ENCODE results near the gene THAP6. TPM values are rescaled to one million over a fixed set of nuclear protein-coding genes. Genes with fewer than 3 reads are reported as not detected.

THAP6 gene
- total RNA-seq, 4 donors from 2014 or later: 11.0 to 21.2 (median 12.8) TPM

GRCh38 chr4:75552452-75552851 lies 38.2 kb downstream of the THAP6 start:
- intact Hi-C loops (cut with DNase I): no loop called here
- Histone ChIP-seq H3K27me3 (peaks cover 0 to 3% (median 0%) of the 10 kb centered on the region in 4 donors), H3K27ac (replicated peaks in 1 of 4) (no peak overlapping the region), H3K36me3 (no peaks in the 10 kb centered on the region), H3K4me3 (no peak overlapping the region), H3K9me3 (no peaks in the 10 kb centered on the region), H3K4me1 (peaks cover 0 to 6% (median 0%) of the 10 kb centered on the region in 4 donors)
- no peak for DNase-seq (ENCODE audit: extremely low spot score)
- TF ChIP-seq CTCF (IDR thresholded peaks at IDR 0.05): no peak
- no peak for TF ChIP-seq EP300 (IDR thresholded peaks at IDR 0.05)
- no peak for TF ChIP-seq POLR2A (IDR thresholded peaks at IDR 0.05; ENCODE audit: low read depth)
- no peak for TF ChIP-seq POLR2AphosphoS5 (IDR thresholded peaks at IDR 0.05)

- 66% methylated on average over 9 of the region's 9 CpGs for WGBS
- intact Hi-C loops (cut with DNase I): no loop called here
- no peak for TF ChIP-seq POLR2A (IDR thresholded peaks at IDR 0.05; ENCODE audit: low read depth)
- no peak for TF ChIP-seq EP300 (IDR thresholded peaks at IDR 0.05)
- TF ChIP-seq POLR2AphosphoS5 (IDR thresholded peaks at IDR 0.05): no peak
- no peak for TF ChIP-seq CTCF (IDR thresholded peaks at IDR 0.05)
- Histone ChIP-seq H3K9me3 (no peaks in the 10 kb centered on the region), H3K27ac (replicated peaks in 1 of 4) (no peak within 1 kb of the TSS), H3K36me3 (no peaks in the 10 kb centered on the region), H3K4me3 (no peak within 1 kb of the TSS), H3K4me1 (no peaks in the 10 kb centered on the region), H3K27me3 (peaks cover 0 to 3% (median 0%) of the 10 kb centered on the region in 4 donors)
- DNase-seq (ENCODE audit: extremely low spot score): no peak
Observed at GRCh38 chr4:75555294-75556164, 41.3 kb downstream of the THAP6 start, which contains the start of gene ODAPH. Gene ODAPH, plus strand, starts transcription at chr4:75556066. Its CDS starts 17 bp downstream, at chr4:75556083.

GRCh38 chr4:75557696-75558095 lies 43.4 kb downstream of the THAP6 start:
- no peaks in the 10 kb centered on the region for H3K36me3 ChIP-seq
- no peaks in the 10 kb centered on the region for H3K4me1 ChIP-seq
- no peak overlapping the region for H3K27ac ChIP-seq (replicated peaks in 1 of 4)
- 86% methylated on average over 8 of the region's 8 CpGs for WGBS
- no peak for DNase-seq (ENCODE audit: extremely low spot score)
- intact Hi-C loops (cut with DNase I): no loop called here
- H3K4me3 ChIP-seq: no peak overlapping the region
- no peaks in the 10 kb centered on the region for H3K9me3 ChIP-seq
- peaks cover 0 to 3% (median 0%) of the 10 kb centered on the region in 4 donors for H3K27me3 ChIP-seq
- TF ChIP-seq CTCF (IDR thresholded peaks at IDR 0.05) (no peak), POLR2AphosphoS5 (IDR thresholded peaks at IDR 0.05) (no peak), EP300 (IDR thresholded peaks at IDR 0.05) (no peak), POLR2A (IDR thresholded peaks at IDR 0.05; ENCODE audit: low read depth) (no peak)

GRCh38 chr4:75561789-75562188 lies 47.5 kb downstream of the THAP6 start:
- Histone ChIP-seq H3K27ac (replicated peaks in 1 of 4) (no peak overlapping the region), H3K4me1 (no peaks in the 10 kb centered on the region), H3K9me3 (no peaks in the 10 kb centered on the region), H3K27me3 (no peaks in the 10 kb centered on the region), H3K4me3 (no peak overlapping the region), H3K36me3 (no peaks in the 10 kb centered on the region)
- 76% methylated on average over 8 of the region's 8 CpGs for WGBS
- TF ChIP-seq POLR2A (IDR thresholded peaks at IDR 0.05; ENCODE audit: low read depth): no peak
- TF ChIP-seq POLR2AphosphoS5 (IDR thresholded peaks at IDR 0.05): no peak
- intact Hi-C loops (cut with DNase I): no loop called here
- no peak for DNase-seq (ENCODE audit: extremely low spot score)

GRCh38 chr4:75564023-75564422 lies 49.8 kb downstream of the THAP6 start:
- TF ChIP-seq CTCF (IDR thresholded peaks at IDR 0.05) (no peak), POLR2A (IDR thresholded peaks at IDR 0.05; ENCODE audit: low read depth) (no peak), POLR2AphosphoS5 (IDR thresholded peaks at IDR 0.05) (no peak)
- WGBS: 89% methylated on average over 11 of the region's 11 CpGs

More at GRCh38 chr4:75564023-75564422, 49.8 kb downstream of the THAP6 start:
- Histone ChIP-seq H3K4me3 (no peak overlapping the region), H3K9me3 (no peaks in the 10 kb centered on the region), H3K4me1 (no peaks in the 10 kb centered on the region), H3K27ac (replicated peaks in 1 of 4) (no peak overlapping the region), H3K36me3 (no peaks in the 10 kb centered on the region), H3K27me3 (peaks cover 0 to 12% (median 0%) of the 10 kb centered on the region in 4 donors)
- intact Hi-C loops (cut with DNase I): no loop called here
- DNase-seq (ENCODE audit: extremely low spot score): no peak
